ENCODE results near the gene HEATR1.

The HEATR1 gene

GRCh38 chr1:236638945-236639344, 34.6 kb upstream of the HEATR1 start:
- Histone ChIP-seq H3K27me3 (replicated peaks) (no peaks in the 10 kb centered on the region), H3K36me3 (replicated peaks) (no peaks in the 10 kb centered on the region), H3K27ac (no peak overlapping the region), H3K4me3 (ENCODE audit: low read depth, low read length) (no peak overlapping the region)
- in situ Hi-C loops (cut with HindIII; ENCODE audit: low pct_ligation_motif_present, low sequenced_read_pairs): no loop called here
- DNase-seq: no peak
- TF ChIP-seq, protein P1, sequence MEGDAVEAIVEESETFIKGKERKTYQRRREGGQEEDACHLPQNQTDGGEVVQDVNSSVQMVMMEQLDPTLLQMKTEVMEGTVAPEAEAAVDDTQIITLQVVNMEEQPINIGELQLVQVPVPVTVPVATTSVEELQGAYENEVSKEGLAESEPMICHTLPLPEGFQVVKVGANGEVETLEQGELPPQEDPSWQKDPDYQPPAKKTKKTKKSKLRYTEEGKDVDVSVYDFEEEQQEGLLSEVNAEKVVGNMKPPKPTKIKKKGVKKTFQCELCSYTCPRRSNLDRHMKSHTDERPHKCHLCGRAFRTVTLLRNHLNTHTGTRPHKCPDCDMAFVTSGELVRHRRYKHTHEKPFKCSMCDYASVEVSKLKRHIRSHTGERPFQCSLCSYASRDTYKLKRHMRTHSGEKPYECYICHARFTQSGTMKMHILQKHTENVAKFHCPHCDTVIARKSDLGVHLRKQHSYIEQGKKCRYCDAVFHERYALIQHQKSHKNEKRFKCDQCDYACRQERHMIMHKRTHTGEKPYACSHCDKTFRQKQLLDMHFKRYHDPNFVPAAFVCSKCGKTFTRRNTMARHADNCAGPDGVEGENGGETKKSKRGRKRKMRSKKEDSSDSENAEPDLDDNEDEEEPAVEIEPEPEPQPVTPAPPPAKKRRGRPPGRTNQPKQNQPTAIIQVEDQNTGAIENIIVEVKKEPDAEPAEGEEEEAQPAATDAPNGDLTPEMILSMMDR (IDR thresholded peaks at IDR 0.05; ENCODE audit: low read depth, low read length, missing control alignments): no peak

DNA sequence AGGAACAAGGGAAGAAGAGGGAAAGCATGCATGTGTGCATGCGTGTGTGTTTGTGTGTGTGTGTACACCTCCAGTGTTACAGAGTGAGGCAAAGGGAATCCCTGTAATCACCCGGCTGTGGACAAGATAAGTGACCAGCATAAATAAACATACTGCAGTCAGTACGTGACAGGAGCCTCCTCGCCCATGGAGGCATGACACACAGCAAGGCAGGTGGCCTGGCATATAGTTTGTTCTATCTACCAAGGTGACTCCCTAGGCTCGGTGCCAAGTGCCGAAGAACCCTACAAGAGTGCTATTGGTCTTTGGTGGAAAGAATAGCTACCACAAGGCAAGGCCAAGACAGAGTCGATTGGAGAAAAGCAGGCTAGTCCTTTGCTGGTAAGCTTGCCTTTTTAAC, 31.7 kb upstream of the HEATR1 start:
- H3K27ac ChIP-seq: no peak overlapping the region
- no peak overlapping the region for H3K4me3 ChIP-seq (ENCODE audit: low read depth, low read length)
- no peak for DNase-seq
- no peaks in the 10 kb centered on the region for H3K36me3 ChIP-seq (replicated peaks)
- no peaks in the 10 kb centered on the region for H3K27me3 ChIP-seq (replicated peaks)
- TF ChIP-seq, protein P1 (IDR thresholded peaks at IDR 0.05; ENCODE audit: low read depth, low read length, missing control alignments): no peak
- in situ Hi-C loops (cut with HindIII; ENCODE audit: low pct_ligation_motif_present, low sequenced_read_pairs): no loop called here

DNA sequence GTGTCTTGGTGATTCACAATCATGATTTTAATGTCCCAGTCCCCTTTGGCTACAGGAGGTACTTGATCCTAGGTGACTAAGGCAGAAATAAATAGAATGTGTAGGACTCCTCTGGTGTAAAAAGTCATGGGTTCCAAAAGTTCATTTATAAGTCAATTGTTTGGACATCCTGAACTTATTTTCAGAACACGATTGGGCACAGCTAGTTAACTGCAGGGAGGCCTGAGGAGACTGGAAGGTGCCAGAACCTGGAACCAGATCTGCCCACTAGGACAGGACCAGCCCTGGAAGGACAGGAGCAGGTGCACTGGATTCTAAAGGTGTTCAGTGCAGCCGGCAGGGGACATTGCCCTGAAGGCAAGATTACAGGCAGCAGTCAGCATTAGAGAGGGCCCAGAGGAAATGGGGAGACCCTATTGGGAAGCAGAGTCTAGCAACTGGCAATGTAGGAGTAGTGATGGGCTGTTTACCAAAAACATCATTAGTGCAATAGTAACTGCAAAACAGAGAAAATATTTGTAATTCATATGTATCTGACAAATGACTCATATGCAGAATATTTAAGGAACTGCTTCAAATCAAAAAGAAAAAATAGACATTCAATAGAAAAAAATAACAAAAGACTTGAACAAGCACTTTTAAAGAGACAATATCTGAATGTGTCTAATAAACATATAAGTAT, 23.6 kb upstream of the HEATR1 start:
- TF ChIP-seq, protein P1 (IDR thresholded peaks at IDR 0.05; ENCODE audit: low read depth, low read length, missing control alignments): no peak
- Histone ChIP-seq H3K36me3 (replicated peaks) (no peaks in the 10 kb centered on the region), H3K4me3 (ENCODE audit: low read depth, low read length) (no peak overlapping the region), H3K27me3 (replicated peaks) (no peaks in the 10 kb centered on the region), H3K27ac (no peak overlapping the region)
- in situ Hi-C loops (cut with HindIII; ENCODE audit: low pct_ligation_motif_present, low sequenced_read_pairs): no loop called here
- no peak for DNase-seq

DNA sequence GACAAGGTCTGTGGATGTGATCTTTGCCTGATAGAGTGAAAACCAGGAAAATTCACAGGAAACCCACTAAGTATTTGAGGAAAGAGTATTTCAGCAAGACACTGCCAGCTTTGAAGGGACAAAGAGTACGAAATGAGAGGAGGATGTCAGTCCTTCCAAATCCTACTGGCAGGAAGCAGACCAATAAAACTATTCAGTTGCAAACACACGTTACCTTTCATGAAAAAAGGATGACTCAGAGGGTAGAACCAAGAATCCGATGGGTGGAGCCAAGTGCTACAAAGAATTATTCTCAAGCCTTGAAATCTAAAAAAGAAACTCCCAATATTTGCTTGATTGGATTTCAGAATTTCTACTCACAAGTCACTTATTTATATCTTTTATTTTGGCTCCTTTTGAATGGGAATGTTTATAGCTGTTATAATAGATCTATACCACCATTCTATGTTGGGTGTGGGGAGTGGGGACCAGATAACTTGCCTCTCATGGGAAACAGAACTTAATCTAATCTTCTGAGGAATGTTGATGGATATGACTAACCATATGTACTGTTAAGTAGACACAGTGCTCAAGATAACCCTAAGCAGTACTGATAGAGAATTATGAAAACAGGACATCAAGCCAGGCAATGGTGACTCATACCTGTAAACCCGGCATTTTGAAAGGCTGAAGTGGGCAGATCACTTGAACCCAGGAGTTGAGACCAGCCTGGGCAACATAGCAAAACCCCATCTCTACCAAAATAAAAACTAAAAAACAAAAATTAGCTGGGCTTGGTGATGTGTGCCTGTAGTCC, 19.3 kb upstream of the HEATR1 start:
- in situ Hi-C loops (cut with HindIII; ENCODE audit: low pct_ligation_motif_present, low sequenced_read_pairs): no loop called here
- Histone ChIP-seq H3K4me3 (ENCODE audit: low read depth, low read length) (no peak overlapping the region), H3K27me3 (replicated peaks) (no peaks in the 10 kb centered on the region), H3K36me3 (replicated peaks) (no peaks in the 10 kb centered on the region), H3K27ac (no peak overlapping the region)
- DNase-seq: peak; percentile 57
- TF ChIP-seq, protein P1 (IDR thresholded peaks at IDR 0.05; ENCODE audit: low read depth, low read length, missing control alignments): no peak

GRCh38 chr1:236622407-236622806, 18.1 kb upstream of the HEATR1 start:
- Histone ChIP-seq H3K36me3 (replicated peaks) (no peaks in the 10 kb centered on the region), H3K4me3 (ENCODE audit: low read depth, low read length) (no peak overlapping the region), H3K27me3 (replicated peaks) (no peaks in the 10 kb centered on the region), H3K27ac (no peak overlapping the region)
- in situ Hi-C loops (cut with HindIII; ENCODE audit: low pct_ligation_motif_present, low sequenced_read_pairs): no loop called here
- no peak for DNase-seq
- TF ChIP-seq, protein P1 (IDR thresholded peaks at IDR 0.05; ENCODE audit: low read depth, low read length, missing control alignments): no peak

All from brain microvascular endothelial cell (primary cell).